ENCODE results near the gene CCDC179. TPM values are rescaled to one million over a fixed set of nuclear protein-coding genes. Genes with fewer than 3 reads are reported as not detected.

CCDC179 gene
- polyA plus RNA-seq, 2 donors = not detected

GRCh38 chr11:22875869-22876473 is 15.7 kb upstream of the CCDC179 start:
- WGBS, 2 donors = 3 to 7% methylated on average over 2 of the region's 2 CpGs
- no peak overlapping the region for H3K27ac ChIP-seq (ENCODE audit: low read depth in 2 of 2, low read length in 1 of 2)
- H3K9me3 ChIP-seq (ENCODE audit: control insufficient read depth in 2 of 2, insufficient read depth in 1 of 2, low read depth in 1 of 2, low read length in 1 of 2) = no peaks in the 10 kb centered on the region
- no peaks in the 10 kb centered on the region for H3K27me3 ChIP-seq (ENCODE audit: control insufficient read depth in 1 of 2, insufficient read depth in 2 of 2, low read length in 2 of 2)
- H3K4me3 ChIP-seq (ENCODE audit: low read depth in 1 of 2, low read length in 2 of 2) = no peak overlapping the region
- H3K36me3 ChIP-seq (ENCODE audit: control insufficient read depth in 2 of 2, insufficient read depth in 2 of 2, low read length in 1 of 2) = no peaks in the 10 kb centered on the region
- H3K4me1 ChIP-seq (ENCODE audit: control insufficient read depth in 2 of 2, insufficient read depth in 2 of 2, low read length in 1 of 2) = no peaks in the 10 kb centered on the region

- H3K4me3 ChIP-seq (ENCODE audit: low read depth in 1 of 2, low read length in 2 of 2) = no peak overlapping the region
- H3K9me3 ChIP-seq (ENCODE audit: control insufficient read depth in 2 of 2, insufficient read depth in 1 of 2, low read depth in 1 of 2, low read length in 1 of 2) = no peaks in the 10 kb centered on the region
- H3K4me1 ChIP-seq (ENCODE audit: control insufficient read depth in 2 of 2, insufficient read depth in 2 of 2, low read length in 1 of 2) = no peaks in the 10 kb centered on the region
- no peak overlapping the region for H3K27ac ChIP-seq (ENCODE audit: low read depth in 2 of 2, low read length in 1 of 2)
- 85 to 87% methylated on average over 3 of the region's 3 CpGs for WGBS, 2 donors
- H3K27me3 ChIP-seq (ENCODE audit: control insufficient read depth in 1 of 2, insufficient read depth in 2 of 2, low read length in 2 of 2) = no peaks in the 10 kb centered on the region
- no peaks in the 10 kb centered on the region for H3K36me3 ChIP-seq (ENCODE audit: control insufficient read depth in 2 of 2, insufficient read depth in 2 of 2, low read length in 1 of 2)
These were observed 9.1 kb upstream of the CCDC179 start for GRCh38 chr11:22869325-22869724.

GRCh38 chr11:22859756-22860155 is 518 bp downstream of the CCDC179 start:
- H3K27me3 ChIP-seq (ENCODE audit: control insufficient read depth in 1 of 2, insufficient read depth in 2 of 2, low read length in 2 of 2) = no peaks in the 10 kb centered on the region
- H3K4me3 ChIP-seq (ENCODE audit: low read depth in 1 of 2, low read length in 2 of 2) = no peak overlapping the region
- no peak overlapping the region for H3K27ac ChIP-seq (ENCODE audit: low read depth in 2 of 2, low read length in 1 of 2)
- 89 to 90% methylated on average over 6 of the region's 6 CpGs for WGBS, 2 donors
- no peaks in the 10 kb centered on the region for H3K9me3 ChIP-seq (ENCODE audit: control insufficient read depth in 2 of 2, insufficient read depth in 1 of 2, low read depth in 1 of 2, low read length in 1 of 2)
- no peaks in the 10 kb centered on the region for H3K36me3 ChIP-seq (ENCODE audit: control insufficient read depth in 2 of 2, insufficient read depth in 2 of 2, low read length in 1 of 2)
- H3K4me1 ChIP-seq (ENCODE audit: control insufficient read depth in 2 of 2, insufficient read depth in 2 of 2, low read length in 1 of 2) = no peaks in the 10 kb centered on the region

- H3K4me1 ChIP-seq (ENCODE audit: control insufficient read depth in 2 of 2, insufficient read depth in 2 of 2, low read length in 1 of 2) = no peaks in the 10 kb centered on the region
- no peaks in the 10 kb centered on the region for H3K36me3 ChIP-seq (ENCODE audit: control insufficient read depth in 2 of 2, insufficient read depth in 2 of 2, low read length in 1 of 2)
- H3K27ac ChIP-seq (ENCODE audit: low read depth in 2 of 2, low read length in 1 of 2) = no peak overlapping the region
- no peaks in the 10 kb centered on the region for H3K27me3 ChIP-seq (ENCODE audit: control insufficient read depth in 1 of 2, insufficient read depth in 2 of 2, low read length in 2 of 2)
- H3K4me3 ChIP-seq (ENCODE audit: low read depth in 1 of 2, low read length in 2 of 2) = no peak overlapping the region
- no peaks in the 10 kb centered on the region for H3K9me3 ChIP-seq (ENCODE audit: control insufficient read depth in 2 of 2, insufficient read depth in 1 of 2, low read depth in 1 of 2, low read length in 1 of 2)
These were observed 8.8 kb downstream of the CCDC179 start for GRCh38 chr11:22851477-22851876.

- Histone ChIP-seq H3K4me3 (ENCODE audit: low read depth in 1 of 2, low read length in 2 of 2) (no peak overlapping the region), H3K27ac (ENCODE audit: low read depth in 2 of 2, low read length in 1 of 2) (no peak overlapping the region), H3K36me3 (ENCODE audit: control insufficient read depth in 2 of 2, insufficient read depth in 2 of 2, low read length in 1 of 2) (no peaks in the 10 kb centered on the region), H3K4me1 (ENCODE audit: control insufficient read depth in 2 of 2, insufficient read depth in 2 of 2, low read length in 1 of 2) (no peaks in the 10 kb centered on the region), H3K27me3 (ENCODE audit: control insufficient read depth in 1 of 2, insufficient read depth in 2 of 2, low read length in 2 of 2) (peaks cover 0 to 3% of the 10 kb centered on the region in 2 donors), H3K9me3 (ENCODE audit: control insufficient read depth in 2 of 2, insufficient read depth in 1 of 2, low read depth in 1 of 2, low read length in 1 of 2) (no peaks in the 10 kb centered on the region)
- 89 to 93% methylated on average over 1 of the region's 1 CpG for WGBS, 2 donors
These were observed 13.5 kb downstream of the CCDC179 start for GRCh38 chr11:22846726-22847125.

GRCh38 chr11:22832315-22833015 is 27.8 kb downstream of the CCDC179 start:
- H3K27me3 ChIP-seq (ENCODE audit: control insufficient read depth in 1 of 2, insufficient read depth in 2 of 2, low read length in 2 of 2) = no peaks in the 10 kb centered on the region
- no peaks in the 10 kb centered on the region for H3K4me1 ChIP-seq (ENCODE audit: control insufficient read depth in 2 of 2, insufficient read depth in 2 of 2, low read length in 1 of 2)
- H3K9me3 ChIP-seq (ENCODE audit: control insufficient read depth in 2 of 2, insufficient read depth in 1 of 2, low read depth in 1 of 2, low read length in 1 of 2) = no peaks in the 10 kb centered on the region
- WGBS, 2 donors = 61 to 62% methylated on average over 3 of the region's 3 CpGs
- no peak overlapping the region for H3K27ac ChIP-seq (ENCODE audit: low read depth in 2 of 2, low read length in 1 of 2)
- H3K4me3 ChIP-seq (ENCODE audit: low read depth in 1 of 2, low read length in 2 of 2) = no peak overlapping the region
- H3K36me3 ChIP-seq (ENCODE audit: control insufficient read depth in 2 of 2, insufficient read depth in 2 of 2, low read length in 1 of 2) = no peaks in the 10 kb centered on the region

GRCh38 chr11:22830082-22830414 is 30.2 kb downstream of the CCDC179 start:
- H3K36me3 ChIP-seq (ENCODE audit: control insufficient read depth in 2 of 2, insufficient read depth in 2 of 2, low read length in 1 of 2) = no peaks in the 10 kb centered on the region
- H3K27me3 ChIP-seq (ENCODE audit: control insufficient read depth in 1 of 2, insufficient read depth in 2 of 2, low read length in 2 of 2) = no peaks in the 10 kb centered on the region
- WGBS, 2 donors = 14 to 15% methylated on average over 4 of the region's 4 CpGs
- H3K4me3 ChIP-seq (ENCODE audit: low read depth in 1 of 2, low read length in 2 of 2) = peak overlapping the region in 1 of 2 donors; percentile 27
- H3K9me3 ChIP-seq (ENCODE audit: control insufficient read depth in 2 of 2, insufficient read depth in 1 of 2, low read depth in 1 of 2, low read length in 1 of 2) = no peaks in the 10 kb centered on the region
- H3K27ac ChIP-seq (ENCODE audit: low read depth in 2 of 2, low read length in 1 of 2) = no peak overlapping the region
- H3K4me1 ChIP-seq (ENCODE audit: control insufficient read depth in 2 of 2, insufficient read depth in 2 of 2, low read length in 1 of 2) = no peaks in the 10 kb centered on the region

- H3K9me3 ChIP-seq (ENCODE audit: control insufficient read depth in 2 of 2, insufficient read depth in 1 of 2, low read depth in 1 of 2, low read length in 1 of 2) = no peaks in the 10 kb centered on the region
- H3K4me3 ChIP-seq (ENCODE audit: low read depth in 1 of 2, low read length in 2 of 2) = peak within 1 kb of the TSS; percentile 80 to 91
- H3K27ac ChIP-seq (ENCODE audit: low read depth in 2 of 2, low read length in 1 of 2) = peak within 1 kb of the TSS; percentile 94 to 95
- H3K4me1 ChIP-seq (ENCODE audit: control insufficient read depth in 2 of 2, insufficient read depth in 2 of 2, low read length in 1 of 2) = no peaks in the 10 kb centered on the region
- WGBS, 2 donors = 0 to 1% methylated on average over 68 to 79 of the region's 79 CpGs
- peaks cover 0 to 3% of the 10 kb centered on the region in 2 donors for H3K36me3 ChIP-seq (ENCODE audit: control insufficient read depth in 2 of 2, insufficient read depth in 2 of 2, low read length in 1 of 2)
- no peaks in the 10 kb centered on the region for H3K27me3 ChIP-seq (ENCODE audit: control insufficient read depth in 1 of 2, insufficient read depth in 2 of 2, low read length in 2 of 2)
These were observed 30.8 kb downstream of the CCDC179 start, which contains the start of gene SVIP for GRCh38 chr11:22829231-22830081. Gene SVIP, minus strand, starts transcription at chr11:22829801. Its CDS starts 53 bp downstream, at chr11:22829748.

GRCh38 chr11:22828373-22828772 is 31.9 kb downstream of the CCDC179 start:
- Histone ChIP-seq H3K9me3 (ENCODE audit: control insufficient read depth in 2 of 2, insufficient read depth in 1 of 2, low read depth in 1 of 2, low read length in 1 of 2) (no peaks in the 10 kb centered on the region), H3K27ac (ENCODE audit: low read depth in 2 of 2, low read length in 1 of 2) (no peak overlapping the region), H3K27me3 (ENCODE audit: control insufficient read depth in 1 of 2, insufficient read depth in 2 of 2, low read length in 2 of 2) (no peaks in the 10 kb centered on the region), H3K4me3 (ENCODE audit: low read depth in 1 of 2, low read length in 2 of 2) (no peak overlapping the region), H3K4me1 (ENCODE audit: control insufficient read depth in 2 of 2, insufficient read depth in 2 of 2, low read length in 1 of 2) (no peaks in the 10 kb centered on the region), H3K36me3 (ENCODE audit: control insufficient read depth in 2 of 2, insufficient read depth in 2 of 2, low read length in 1 of 2) (peaks cover 0 to 3% of the 10 kb centered on the region in 2 donors)
- 57 to 71% methylated on average over 6 of the region's 6 CpGs for WGBS, 2 donors
